Hepatocyte (in vitro differentiated cells): ENCODE data around the gene CRYZL1. TPM values are rescaled to one million over a fixed set of nuclear protein-coding genes. Genes with fewer than 3 reads are reported as not detected.
A peak's percentile ranks its signal among the peaks of the same experiment; 100 is the strongest.

ENCODE experiments used
- DNase-seq: peaks from one replicate; pipeline ENCODE4 v3.0.0-alpha.2; 2016; ENCODE audit warnings: low spot score
- H2AFZ ChIP-seq: fragments of 200-600 bp; sonication (generic); 2 replicates; pipeline ENCODE4 v1.6.0; 2016; ENCODE audit warnings: antibody characterized with exemption, mild to moderate bottlenecking
- H3K27ac ChIP-seq: fragments of 200-600 bp; sonication (generic); 2 replicates; pipeline ENCODE4 v1.5.1; 2016; ENCODE audit warnings: mild to moderate bottlenecking
- H3K27me3 ChIP-seq: fragments of 200-600 bp; sonication (generic); 2 replicates; pipeline ENCODE4 v1.6.1; 2016
- H3K36me3 ChIP-seq: fragments of 200-600 bp; sonication (generic); replicated peaks from 2 replicates; pipeline ENCODE4 v1.5.1; 2016; ENCODE audit warnings: low read depth; ENCODE audit not compliant: insufficient read depth
- H3K4me1 ChIP-seq: fragments of 200-600 bp; sonication (generic); 2 replicates; pipeline ENCODE4 v1.5.1; 2016; ENCODE audit warnings: mild to moderate bottlenecking, moderate library complexity; ENCODE audit not compliant: insufficient read depth
- H3K4me2 ChIP-seq: fragments of 200-600 bp; sonication (generic); 2 replicates; pipeline ENCODE4 v1.6.0; 2016
- H3K4me3 ChIP-seq: fragments of 200-600 bp; sonication (generic); 2 replicates; pipeline ENCODE4 v1.5.1; 2016; ENCODE audit warnings: mild to moderate bottlenecking
- H3K79me2 ChIP-seq: fragments of 200-600 bp; sonication (generic); 2 replicates; pipeline ENCODE4 v1.6.0; 2017; ENCODE audit warnings: mild to moderate bottlenecking
- H3K9me2 ChIP-seq: fragments of 200-600 bp; sonication (generic); replicated peaks from 2 replicates; pipeline ENCODE4 v1.6.0; 2017; ENCODE audit warnings: mild to moderate bottlenecking; ENCODE audit not compliant: insufficient read depth
- H3K9me3 ChIP-seq: fragments of 200-600 bp; sonication (generic); 2 replicates; pipeline ENCODE4 v1.5.1; 2016; ENCODE audit warnings: low read depth, mild to moderate bottlenecking
- H4K20me1 ChIP-seq: fragments of 200-600 bp; sonication (generic); 2 replicates; pipeline ENCODE4 v1.6.0; 2016; ENCODE audit warnings: mild to moderate bottlenecking; ENCODE audit not compliant: insufficient read depth, poor library complexity, severe bottlenecking
- EZH2 ChIP-seq: fragments of 200-600 bp; sonication (generic); IDR thresholded peaks from 2 replicates; pipeline ENCODE4 v1.6.1; 2016; ENCODE audit warnings: antibody characterized with exemption, mild to moderate bottlenecking, borderline replicate concordance
- EZH2phosphoT487 ChIP-seq: fragments of 200-600 bp; sonication (generic); IDR thresholded peaks from one replicate; pipeline ENCODE4 v1.6.1; 2018; ENCODE audit warnings: antibody characterized with exemption, mild to moderate bottlenecking, low read depth, moderate library complexity; ENCODE audit not compliant: unreplicated experiment, severe bottlenecking
- WGBS: methylation state at CpG from one replicate; pipeline ENCODE4 v1.1.6; 2016; ENCODE audit warnings: low lambda C conversion rate; ENCODE audit errors: missing lambda C conversion rate; 5-methylcytosine and 5-hydroxymethylcytosine counted together
- polyA plus RNA-seq: library from polyadenylated mRNA; unstranded; fragments of >200 nt; fragmentation: Nextera tagmentation; extraction: Ambion mirVana; gene quantifications from 2 replicates; pipeline ENCODE4 v1.2.1, GENCODE V29; 2016
- total RNA-seq: library from RNA; depleted of rRNA; stranded (reverse); fragments of >200 nt; gene quantifications from 2 replicates; pipeline ENCODE4 v1.2.3, GENCODE V29; 2014
- TF ChIP-seq, protein P1 (sequence below): fragments of 200-600 bp; sonication (generic); IDR thresholded peaks from 2 replicates; pipeline ENCODE4 v1.5.1; 2016; ENCODE audit warnings: antibody characterized with exemption, mild to moderate bottlenecking; ENCODE audit not compliant: poor library complexity

Gene CRYZL1
- total and polyA plus RNA-seq, 2 experiments from 2014 or later, result 29.7 to 41.5 TPM

DNA sequence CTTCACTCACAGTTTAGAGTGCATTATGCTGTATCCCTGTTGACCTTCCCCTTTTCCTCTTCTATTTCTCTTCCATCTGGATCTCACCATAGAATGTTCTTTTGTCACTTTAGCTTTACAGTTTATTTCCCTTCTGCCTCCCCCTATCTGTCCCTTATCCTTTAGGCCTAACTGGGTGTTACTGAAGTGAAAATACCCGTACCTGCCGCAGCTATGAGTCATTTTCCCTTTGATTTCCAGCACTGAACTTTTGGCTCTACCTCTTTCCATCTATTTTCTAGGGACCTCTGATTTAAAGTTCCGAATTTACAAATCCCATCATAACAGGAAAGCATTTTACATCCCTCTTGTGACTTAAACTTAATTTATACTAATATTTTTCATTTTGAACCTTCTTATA is 20.5 kb upstream of the CRYZL1 start:
- H3K27ac ChIP-seq, result peak overlapping the region; percentile 24
- H3K4me3 ChIP-seq, result no peak overlapping the region
- H2AFZ ChIP-seq, result no peak overlapping the region
- no peak for DNase-seq
- H3K4me1 ChIP-seq, result no peaks in the 10 kb centered on the region
- H3K9me2 ChIP-seq, result no peaks in the 10 kb centered on the region
- peaks cover 98% of the 10 kb centered on the region for H3K79me2 ChIP-seq
- WGBS, result 39% methylated on average over 3 of the region's 3 CpGs
- no peak overlapping the region for H3K4me2 ChIP-seq
- H4K20me1 ChIP-seq, result no peaks in the 10 kb centered on the region
- H3K9me3 ChIP-seq, result peaks cover 7% of the 10 kb centered on the region
- H3K27me3 ChIP-seq, result no peaks in the 10 kb centered on the region
- H3K36me3 ChIP-seq, result no peaks in the 10 kb centered on the region
- TF ChIP-seq EZH2phosphoT487 (no peak), EZH2 (no peak)
- TF ChIP-seq, protein P1, sequence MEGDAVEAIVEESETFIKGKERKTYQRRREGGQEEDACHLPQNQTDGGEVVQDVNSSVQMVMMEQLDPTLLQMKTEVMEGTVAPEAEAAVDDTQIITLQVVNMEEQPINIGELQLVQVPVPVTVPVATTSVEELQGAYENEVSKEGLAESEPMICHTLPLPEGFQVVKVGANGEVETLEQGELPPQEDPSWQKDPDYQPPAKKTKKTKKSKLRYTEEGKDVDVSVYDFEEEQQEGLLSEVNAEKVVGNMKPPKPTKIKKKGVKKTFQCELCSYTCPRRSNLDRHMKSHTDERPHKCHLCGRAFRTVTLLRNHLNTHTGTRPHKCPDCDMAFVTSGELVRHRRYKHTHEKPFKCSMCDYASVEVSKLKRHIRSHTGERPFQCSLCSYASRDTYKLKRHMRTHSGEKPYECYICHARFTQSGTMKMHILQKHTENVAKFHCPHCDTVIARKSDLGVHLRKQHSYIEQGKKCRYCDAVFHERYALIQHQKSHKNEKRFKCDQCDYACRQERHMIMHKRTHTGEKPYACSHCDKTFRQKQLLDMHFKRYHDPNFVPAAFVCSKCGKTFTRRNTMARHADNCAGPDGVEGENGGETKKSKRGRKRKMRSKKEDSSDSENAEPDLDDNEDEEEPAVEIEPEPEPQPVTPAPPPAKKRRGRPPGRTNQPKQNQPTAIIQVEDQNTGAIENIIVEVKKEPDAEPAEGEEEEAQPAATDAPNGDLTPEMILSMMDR, result no peak

DNA sequence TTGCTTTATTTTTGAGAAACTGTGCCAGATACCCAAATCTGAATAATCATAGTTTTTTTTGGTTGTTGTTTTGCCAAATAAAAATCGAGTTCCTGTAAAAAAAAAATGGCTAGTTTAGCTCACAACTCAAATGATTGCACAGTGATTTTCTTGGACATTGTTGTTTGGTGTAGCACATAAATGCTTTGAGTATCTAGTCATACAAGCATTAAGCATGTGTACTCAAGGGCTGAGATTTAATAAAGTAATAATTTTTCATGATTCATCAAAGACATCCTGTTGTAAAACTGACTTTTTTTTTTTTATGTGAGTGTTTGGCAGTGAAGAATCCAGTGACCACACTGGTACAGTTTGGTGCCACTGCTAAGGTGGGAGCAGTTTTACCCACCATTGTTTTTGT is 19.6 kb upstream of the CRYZL1 start:
- Histone ChIP-seq H3K9me3 (peaks cover 7% of the 10 kb centered on the region), H3K27ac (no peak overlapping the region), H3K79me2 (peaks cover 98% of the 10 kb centered on the region), H4K20me1 (no peaks in the 10 kb centered on the region), H3K4me2 (no peak overlapping the region), H3K4me3 (no peak overlapping the region), H3K9me2 (no peaks in the 10 kb centered on the region), H3K36me3 (no peaks in the 10 kb centered on the region), H2AFZ (no peak overlapping the region), H3K27me3 (no peaks in the 10 kb centered on the region), H3K4me1 (peaks cover 9% of the 10 kb centered on the region)
- TF ChIP-seq, protein P1, result no peak
- no peak for TF ChIP-seq EZH2phosphoT487
- no peak for DNase-seq
- WGBS, result 89% methylated on average over 1 of the region's 1 CpG

DNA sequence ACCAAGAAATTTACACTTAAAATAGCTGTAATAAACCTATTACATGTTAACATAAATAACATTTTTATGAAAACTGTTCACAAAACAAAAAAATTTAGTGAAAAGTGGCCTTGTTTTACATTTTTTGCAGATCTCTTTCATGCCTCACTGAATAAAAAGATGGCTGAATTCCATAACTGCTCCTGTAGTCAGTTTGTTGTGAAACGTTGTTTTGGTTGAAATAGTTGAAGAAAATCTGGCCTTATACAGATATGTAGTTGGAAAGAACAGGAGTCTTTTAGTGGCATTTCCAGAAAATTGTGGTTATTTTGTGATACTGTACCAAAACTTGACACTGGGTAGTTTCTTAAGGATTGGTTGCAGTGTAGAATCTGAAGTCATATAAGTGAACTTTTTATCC is 18.9 kb upstream of the CRYZL1 start:
- Histone ChIP-seq H3K4me2 (no peak overlapping the region), H3K9me2 (no peaks in the 10 kb centered on the region), H3K4me1 (peaks cover 10% of the 10 kb centered on the region), H4K20me1 (no peaks in the 10 kb centered on the region), H3K79me2 (peaks cover 93% of the 10 kb centered on the region), H2AFZ (no peak overlapping the region), H3K27me3 (no peaks in the 10 kb centered on the region), H3K4me3 (no peak overlapping the region), H3K9me3 (peaks cover 7% of the 10 kb centered on the region), H3K27ac (peak overlapping the region; percentile 21), H3K36me3 (no peaks in the 10 kb centered on the region)
- DNase-seq, result no peak
- TF ChIP-seq EZH2phosphoT487, result no peak
- TF ChIP-seq, protein P1, result no peak
- TF ChIP-seq EZH2, result no peak
- WGBS, result 81% methylated on average over 1 of the region's 1 CpG

- Histone ChIP-seq H2AFZ (no peak overlapping the region), H3K9me3 (peaks cover 7% of the 10 kb centered on the region), H3K27me3 (no peaks in the 10 kb centered on the region), H4K20me1 (no peaks in the 10 kb centered on the region), H3K4me1 (peaks cover 15% of the 10 kb centered on the region), H3K4me3 (no peak overlapping the region), H3K36me3 (no peaks in the 10 kb centered on the region), H3K4me2 (no peak overlapping the region), H3K79me2 (peaks cover 92% of the 10 kb centered on the region), H3K27ac (peak overlapping the region; percentile 21), H3K9me2 (no peaks in the 10 kb centered on the region)
- WGBS, result 100% methylated on average over 1 of the region's 1 CpG
- TF ChIP-seq EZH2phosphoT487, result no peak
- no peak for DNase-seq
Measured at GRCh38 chr21:33659568-33659949, 18.0 kb upstream of the CRYZL1 start.
